ENCODE data around the gene TLR6.
A peak's percentile ranks its signal among the peaks of the same experiment; 100 is the strongest.

The TLR6 gene

GRCh38 chr4:38859501-38859900, 2.9 kb upstream of the TLR6 start:
- no peaks in the 10 kb centered on the region for H3K36me3 Mint-ChIP-seq
- H3K4me3 Mint-ChIP-seq = no peak overlapping the region
- peaks cover 17% of the 10 kb centered on the region for H3K27me3 Mint-ChIP-seq
- H3K4me1 Mint-ChIP-seq = peaks cover 54% of the 10 kb centered on the region
- no peak overlapping the region for H3K27ac Mint-ChIP-seq
- H3K9me3 Mint-ChIP-seq = no peaks in the 10 kb centered on the region
- no peak for DNase-seq
- CTCF ChIA-PET = interaction anchor here (0.6 to 5.6 kb wide), 8 partner anchors 16 to 726 kb away, joined by 3 to 121 read pairs (median 5); partner anchors contain the start of genes TLR1 and TLR10

DNA sequence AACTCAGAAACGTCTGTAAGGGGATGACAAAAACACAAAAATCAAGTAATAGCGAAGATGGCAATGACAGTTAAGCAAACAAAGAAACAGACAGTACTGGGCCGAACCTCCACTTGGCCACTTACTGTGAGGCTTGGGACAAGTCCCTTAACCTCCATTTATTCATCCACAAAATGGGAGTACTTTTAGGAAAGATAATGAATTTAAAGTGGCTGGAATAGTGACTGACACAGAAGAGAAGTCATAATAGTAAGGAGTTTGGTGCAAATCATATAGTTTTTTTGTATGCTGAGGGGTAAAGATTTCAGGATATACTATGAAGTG, 1.4 kb upstream of the TLR6 start:
- Mint-ChIP-seq H3K4me3 (peak overlapping the region; percentile 71), H3K4me1 (peaks cover 58% of the 10 kb centered on the region)
- CTCF ChIA-PET = interaction anchor here (3.6 to 5.6 kb wide), 2 partner anchors 31 to 98 kb away, joined by 27 to 121 read pairs; no protein-coding TSS in a partner anchor

GRCh38 chr4:38857354-38858096, 908 bp upstream of the TLR6 start:
- H3K27me3 Mint-ChIP-seq = peaks cover 8% of the 10 kb centered on the region
- peak overlapping the region; percentile 71 for H3K4me3 Mint-ChIP-seq
- DNase-seq = peak; percentile 49
- peaks cover 3% of the 10 kb centered on the region for H3K9me3 Mint-ChIP-seq
- H3K4me1 Mint-ChIP-seq = peaks cover 60% of the 10 kb centered on the region
- CTCF ChIA-PET = interaction anchor here (0.8 to 3.2 kb wide), 3 partner anchors 26 to 98 kb away, joined by 3 to 43 read pairs (median 4); no protein-coding TSS in a partner anchor
- peaks cover 1% of the 10 kb centered on the region for H3K36me3 Mint-ChIP-seq
- peak overlapping the region; percentile 98 for H3K27ac Mint-ChIP-seq

More for the DNA sequence above, 1.4 kb upstream of the TLR6 start:
- DNase-seq = no peak
- Mint-ChIP-seq H3K27me3 (peaks cover 10% of the 10 kb centered on the region), H3K36me3 (peaks cover 1% of the 10 kb centered on the region), H3K9me3 (peaks cover under 1% of the 10 kb centered on the region), H3K27ac (peak overlapping the region; percentile 98)

DNA sequence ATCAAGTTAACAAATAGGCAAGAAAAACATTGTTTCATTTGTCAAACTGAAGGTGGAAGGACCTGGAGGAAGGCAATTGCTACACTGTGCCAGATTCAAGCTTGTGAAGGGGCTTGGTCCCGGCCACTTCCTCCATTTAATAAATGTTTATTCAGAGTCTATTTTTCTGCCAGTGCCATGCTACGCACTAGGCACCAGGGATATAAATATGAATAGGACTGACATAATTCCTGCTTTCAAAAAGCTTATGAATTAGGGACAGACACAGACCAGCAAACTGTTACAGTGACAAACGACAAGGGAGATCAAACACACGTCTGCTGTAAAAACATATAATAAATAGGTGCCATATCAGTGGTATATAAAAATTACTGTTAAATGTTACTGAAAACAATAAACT, 571 bp downstream of the TLR6 start:
- CTCF ChIA-PET = interaction anchor here (0.6 to 3.2 kb wide), 12 partner anchors 10 to 113 kb away, joined by 3 to 43 read pairs (median 4); partner anchors contain the start of genes TLR1 and TLR10

DNA sequence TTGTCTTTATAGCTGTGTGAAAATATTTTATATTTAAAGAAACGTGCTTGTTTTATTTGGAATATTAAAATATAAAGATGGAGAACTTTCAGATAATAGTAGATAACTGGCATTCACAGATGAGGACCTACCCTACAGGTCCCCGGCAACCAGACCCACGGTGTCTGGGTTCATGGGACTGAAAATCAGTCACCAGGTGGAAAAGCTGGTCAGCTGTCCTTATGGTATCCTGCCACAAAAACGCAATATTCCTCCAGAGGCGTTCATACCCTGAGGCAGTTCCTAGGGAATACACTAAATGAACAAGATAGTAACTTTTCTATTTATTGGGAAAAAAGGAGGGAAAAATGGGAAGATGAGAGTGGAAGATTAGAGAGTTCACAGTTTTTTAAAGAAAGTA, 1.2 kb downstream of the TLR6 start:
- no peak for DNase-seq
- Mint-ChIP-seq H3K9me3 (peaks cover 15% of the 10 kb centered on the region), H3K27ac (peak overlapping the region; percentile 98), H3K4me3 (peak overlapping the region; percentile 71), H3K4me1 (peaks cover 44% of the 10 kb centered on the region), H3K36me3 (peaks cover 18% of the 10 kb centered on the region), H3K27me3 (peaks cover 3% of the 10 kb centered on the region)
- CTCF ChIA-PET = interaction anchor here (0.9 to 3.2 kb wide), 11 partner anchors 11 to 112 kb away, joined by 3 to 43 read pairs (median 5); partner anchors contain the start of genes TLR1 and TLR10

More for the DNA sequence above, 571 bp downstream of the TLR6 start:
- Mint-ChIP-seq H3K4me3 (peak overlapping the region; percentile 71), H3K9me3 (peaks cover 14% of the 10 kb centered on the region), H3K36me3 (peaks cover 13% of the 10 kb centered on the region), H3K4me1 (peaks cover 50% of the 10 kb centered on the region), H3K27ac (peak overlapping the region; percentile 98), H3K27me3 (peaks cover 3% of the 10 kb centered on the region)
- DNase-seq = peak; percentile 50

DNA sequence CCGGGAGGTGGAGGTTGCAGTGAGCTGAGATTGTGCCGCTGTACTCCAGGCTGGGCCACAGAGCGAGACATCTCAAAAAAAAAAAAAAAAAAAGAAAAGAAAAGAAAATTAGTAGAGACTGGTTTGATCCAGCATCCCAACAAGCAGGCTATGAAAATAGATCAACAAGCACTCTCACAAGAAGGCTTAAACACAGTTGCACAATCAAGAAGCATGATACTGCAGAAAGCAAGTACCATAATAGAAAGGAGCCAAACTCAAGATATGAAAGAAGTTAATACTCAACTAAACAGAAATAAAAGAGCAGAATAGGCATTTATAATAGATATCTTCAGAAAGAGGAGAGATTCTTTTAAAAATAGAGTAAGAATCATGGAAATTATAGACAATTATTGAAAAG, 10.6 kb downstream of the TLR6 start:
- H3K36me3 Mint-ChIP-seq = peaks cover 61% of the 10 kb centered on the region
- H3K27me3 Mint-ChIP-seq = no peaks in the 10 kb centered on the region
- CTCF ChIA-PET = interaction anchor here (0.7 to 0.8 kb wide), 2 partner anchors 15 to 17 kb away, joined by 3 to 4 read pairs; no protein-coding TSS in a partner anchor
- H3K27ac Mint-ChIP-seq = no peak overlapping the region
- peaks cover 9% of the 10 kb centered on the region for H3K4me1 Mint-ChIP-seq
- no peak for DNase-seq
- no peak overlapping the region for H3K4me3 Mint-ChIP-seq
- peaks cover 34% of the 10 kb centered on the region for H3K9me3 Mint-ChIP-seq

DNA sequence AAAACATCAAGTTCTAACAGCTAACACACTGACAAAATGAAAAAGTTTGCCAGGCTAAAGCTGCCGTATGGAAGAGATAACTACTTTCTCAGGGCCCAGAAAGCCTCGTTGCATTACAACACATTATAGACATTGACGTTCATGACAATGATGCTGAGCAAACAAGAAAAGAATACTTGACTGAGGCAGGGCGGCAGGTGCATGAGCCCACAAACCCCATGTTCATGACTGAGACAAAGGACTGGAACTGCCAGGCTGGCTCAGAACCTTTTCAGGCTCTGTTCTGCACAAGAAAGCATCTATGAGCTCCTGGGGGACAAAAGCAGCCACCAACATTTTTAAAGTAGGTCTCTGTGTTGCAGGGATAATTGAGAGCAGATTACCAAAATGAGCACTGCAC, 13.6 kb downstream of the TLR6 start:
- no peak for DNase-seq
- CTCF ChIA-PET = interaction anchor here (1.2 kb wide), 1 partner anchor 61 kb away, joined by 4 read pairs; the partner anchor contains the start of gene TLR10
- Mint-ChIP-seq H3K36me3 (peaks cover 37% of the 10 kb centered on the region), H3K4me1 (peaks cover 20% of the 10 kb centered on the region), H3K27ac (no peak overlapping the region), H3K4me3 (no peak overlapping the region), H3K9me3 (peaks cover 24% of the 10 kb centered on the region), H3K27me3 (no peaks in the 10 kb centered on the region)

DNA sequence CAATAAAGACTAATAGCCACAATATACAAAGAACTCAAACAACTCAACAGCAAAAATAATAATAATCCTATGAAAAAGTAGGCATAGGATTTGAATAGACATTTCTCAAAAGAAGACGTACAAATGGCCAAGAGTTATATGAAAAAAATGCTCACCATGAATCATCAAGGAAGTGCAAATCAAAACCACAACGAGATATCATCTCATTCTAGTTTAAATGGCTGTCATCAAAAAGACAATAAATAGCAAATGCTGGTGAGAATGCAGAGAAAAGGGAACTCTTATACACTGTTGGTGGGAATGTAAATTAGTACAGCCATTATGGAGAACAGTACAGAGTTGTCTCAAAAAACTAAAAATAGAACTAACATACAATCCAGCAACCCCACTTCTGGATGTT, 18.8 kb downstream of the TLR6 start:
- no peaks in the 10 kb centered on the region for H3K27me3 Mint-ChIP-seq
- H3K27ac Mint-ChIP-seq = no peak overlapping the region
- H3K9me3 Mint-ChIP-seq = peaks cover 40% of the 10 kb centered on the region
- CTCF ChIA-PET = interaction anchor here (1.1 kb wide), 1 partner anchor 32 kb away, joined by 3 read pairs; no protein-coding TSS in a partner anchor
- H3K4me1 Mint-ChIP-seq = peaks cover 25% of the 10 kb centered on the region
- no peak overlapping the region for H3K4me3 Mint-ChIP-seq
- H3K36me3 Mint-ChIP-seq = peaks cover 44% of the 10 kb centered on the region
- no peak for DNase-seq

- Mint-ChIP-seq H3K4me3 (no peak overlapping the region), H3K27ac (no peak overlapping the region), H3K27me3 (no peaks in the 10 kb centered on the region), H3K36me3 (peaks cover 43% of the 10 kb centered on the region), H3K9me3 (peaks cover 43% of the 10 kb centered on the region), H3K4me1 (peaks cover 27% of the 10 kb centered on the region)
- CTCF ChIA-PET = no interaction called here
- no peak for DNase-seq
Observed at GRCh38 chr4:38837334-38837733, 19.3 kb downstream of the TLR6 start.

- no peak overlapping the region for H3K4me3 Mint-ChIP-seq
- no peak overlapping the region for H3K27ac Mint-ChIP-seq
- H3K4me1 Mint-ChIP-seq = peaks cover 33% of the 10 kb centered on the region
- CTCF ChIA-PET = interaction anchor here (1.3 kb wide), 1 partner anchor 13 kb away, joined by 3 read pairs; no protein-coding TSS in a partner anchor
- DNase-seq = no peak
- no peaks in the 10 kb centered on the region for H3K27me3 Mint-ChIP-seq
- peaks cover 48% of the 10 kb centered on the region for H3K36me3 Mint-ChIP-seq
- peaks cover 47% of the 10 kb centered on the region for H3K9me3 Mint-ChIP-seq
Observed at GRCh38 chr4:38834570-38834969, 22.0 kb downstream of the TLR6 start.

DNA sequence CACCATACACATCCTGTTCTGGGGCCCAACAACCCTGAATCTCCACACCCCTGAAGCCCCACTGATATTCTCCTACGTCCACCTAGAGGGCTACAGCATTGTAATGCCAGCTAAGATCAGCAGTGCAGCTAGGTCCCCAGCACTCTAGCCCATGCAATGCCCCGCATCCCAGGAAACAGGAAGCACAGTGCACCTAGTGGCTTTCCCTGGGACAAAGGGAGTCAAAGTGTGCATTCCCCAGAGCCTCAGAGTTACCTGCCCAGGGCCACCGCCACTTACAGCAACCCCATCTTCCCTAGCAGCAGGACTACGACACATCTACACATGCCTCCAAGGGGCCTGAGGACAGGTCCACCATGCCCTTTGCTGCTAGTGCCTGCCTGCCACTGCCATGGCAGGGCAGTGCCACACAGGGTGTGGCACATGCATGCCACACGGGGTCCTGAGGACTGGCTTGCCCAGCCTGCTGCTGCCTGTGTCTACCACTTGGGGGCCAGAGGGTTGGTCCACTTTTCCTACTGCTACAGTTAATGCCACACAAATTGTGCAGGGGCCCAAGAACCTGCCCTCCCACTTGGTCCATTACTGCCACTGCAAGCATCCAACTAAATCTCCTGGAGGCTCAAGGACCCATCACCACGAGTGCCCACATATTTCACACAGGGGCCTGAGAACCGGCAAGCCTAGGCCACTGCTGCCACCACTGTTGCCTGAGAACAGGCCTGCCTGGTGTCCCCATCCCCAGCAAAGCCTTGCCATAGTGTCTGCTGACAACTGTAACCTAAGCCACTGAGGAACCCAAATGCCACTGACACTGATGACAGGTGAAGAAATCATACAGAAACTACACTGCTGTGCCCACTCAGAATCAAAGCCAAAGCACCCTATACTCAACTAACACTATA, 23.7 kb downstream of the TLR6 start:
- H3K36me3 Mint-ChIP-seq = peaks cover 45% of the 10 kb centered on the region
- H3K4me1 Mint-ChIP-seq = peaks cover 20% of the 10 kb centered on the region
- no peak for DNase-seq
- peaks cover 39% of the 10 kb centered on the region for H3K9me3 Mint-ChIP-seq
- no peak overlapping the region for H3K27ac Mint-ChIP-seq
- no peaks in the 10 kb centered on the region for H3K27me3 Mint-ChIP-seq
- H3K4me3 Mint-ChIP-seq = no peak overlapping the region
- CTCF ChIA-PET = interaction anchor here (1.6 kb wide), 2 partner anchors 28 to 51 kb away, joined by 4 to 6 read pairs; partner anchors contain the start of gene TLR10

- H3K36me3 Mint-ChIP-seq = peaks cover 41% of the 10 kb centered on the region
- H3K4me3 Mint-ChIP-seq = no peak overlapping the region
- peaks cover 13% of the 10 kb centered on the region for H3K4me1 Mint-ChIP-seq
- no peaks in the 10 kb centered on the region for H3K27me3 Mint-ChIP-seq
- H3K27ac Mint-ChIP-seq = no peak overlapping the region
- peaks cover 33% of the 10 kb centered on the region for H3K9me3 Mint-ChIP-seq
- CTCF ChIA-PET = interaction anchor here (1.4 to 1.6 kb wide), 3 partner anchors 25 to 50 kb away, joined by 4 to 6 read pairs (median 4); partner anchors contain the start of genes TLR10 and TLR6
- no peak for DNase-seq
Observed at GRCh38 chr4:38832206-38832605, 24.4 kb downstream of the TLR6 start.

DNA sequence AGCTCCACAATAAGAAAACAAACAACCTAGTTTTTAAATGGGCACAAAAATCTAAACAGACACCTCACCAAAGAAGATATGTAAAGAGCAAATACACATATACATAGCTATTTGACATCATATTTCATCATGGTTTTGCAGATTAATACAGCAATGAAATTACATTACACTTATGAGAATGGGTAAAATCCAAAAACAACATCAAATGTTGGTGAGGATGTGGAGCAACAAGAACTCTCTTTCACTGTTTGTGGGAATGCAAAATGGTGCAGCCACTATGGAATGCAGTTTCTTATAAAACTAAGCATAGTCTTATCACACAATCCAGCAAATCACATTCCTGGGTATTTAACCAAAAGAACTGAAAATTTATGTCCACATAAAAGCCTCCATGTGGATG, 25.0 kb downstream of the TLR6 start:
- H3K27ac Mint-ChIP-seq = no peak overlapping the region
- H3K27me3 Mint-ChIP-seq = no peaks in the 10 kb centered on the region
- H3K4me1 Mint-ChIP-seq = peaks cover 9% of the 10 kb centered on the region
- peaks cover 31% of the 10 kb centered on the region for H3K9me3 Mint-ChIP-seq
- peaks cover 44% of the 10 kb centered on the region for H3K36me3 Mint-ChIP-seq
- CTCF ChIA-PET = interaction anchor here (1.0 to 1.6 kb wide), 3 partner anchors 25 to 29 kb away, joined by 3 to 6 read pairs (median 4); partner anchors contain the start of gene TLR6
- H3K4me3 Mint-ChIP-seq = no peak overlapping the region
- no peak for DNase-seq

- H3K27me3 Mint-ChIP-seq = no peaks in the 10 kb centered on the region
- DNase-seq = no peak
- peaks cover 28% of the 10 kb centered on the region for H3K9me3 Mint-ChIP-seq
- CTCF ChIA-PET = interaction anchor here (1.4 to 2.3 kb wide), 2 partner anchors 31 to 47 kb away, joined by 3 to 7 read pairs; partner anchors contain the start of gene TLR10
- no peak overlapping the region for H3K27ac Mint-ChIP-seq
- no peak overlapping the region for H3K4me3 Mint-ChIP-seq
- peaks cover 9% of the 10 kb centered on the region for H3K4me1 Mint-ChIP-seq
- peaks cover 39% of the 10 kb centered on the region for H3K36me3 Mint-ChIP-seq
Observed at GRCh38 chr4:38829237-38829636, 27.4 kb downstream of the TLR6 start.
